ENCODE results near the gene KLHL29.
"Not testable (repeated sequence)": the region's sequence is repeated elsewhere in the genome, so short reads cannot be mapped to it uniquely, and the experiment has no call there.

KLHL29 gene

GRCh38 chr2:23390152-23390551 lies 5.2 kb downstream of the KLHL29 start:
- peak; percentile 84 for DNase-seq (ENCODE audit: low read depth)
- no peak overlapping the region for H3K4me3 ChIP-seq (ENCODE audit: low read depth, low read length)
- TF ChIP-seq MAX (IDR thresholded peaks at IDR 0.05; ENCODE audit: low read depth, low read length) (0 out of 2 replicates have a peak, but pooled peaks have one; percentile 32), POLR2A (IDR thresholded peaks at IDR 0.05; ENCODE audit: extremely low read depth, insufficient read length) (no peak), CTCF (IDR thresholded peaks at IDR 0.05; ENCODE audit: low read depth, low read length) (no peak), MYC (IDR thresholded peaks at IDR 0.05; ENCODE audit: low read depth, low read length) (0 out of 2 replicates have a peak, but pooled peaks have one; percentile 8)

GRCh38 chr2:23391237-23391736 lies 6.3 kb downstream of the KLHL29 start:
- DNase-seq (ENCODE audit: low read depth); H3K4me3 ChIP-seq (ENCODE audit: low read depth, low read length): not testable (repeated sequence)

- DNase-seq (ENCODE audit: low read depth): peak; percentile 17
- TF ChIP-seq MYC (IDR thresholded peaks at IDR 0.05; ENCODE audit: low read depth, low read length): no peak
- TF ChIP-seq POLR2A (IDR thresholded peaks at IDR 0.05; ENCODE audit: extremely low read depth, insufficient read length): no peak
- TF ChIP-seq CTCF (IDR thresholded peaks at IDR 0.05; ENCODE audit: low read depth, low read length): no peak
- TF ChIP-seq MAX (IDR thresholded peaks at IDR 0.05; ENCODE audit: low read depth, low read length): no peak
- no peak overlapping the region for H3K4me3 ChIP-seq (ENCODE audit: low read depth, low read length)
Measured at GRCh38 chr2:23393722-23394121, 8.7 kb downstream of the KLHL29 start.

- DNase-seq (ENCODE audit: low read depth): no peak
- TF ChIP-seq MAX (IDR thresholded peaks at IDR 0.05; ENCODE audit: low read depth, low read length) (no peak), CTCF (IDR thresholded peaks at IDR 0.05; ENCODE audit: low read depth, low read length) (no peak)
- no peak overlapping the region for H3K4me3 ChIP-seq (ENCODE audit: low read depth, low read length)
Measured at GRCh38 chr2:23394700-23395099, 9.7 kb downstream of the KLHL29 start.

- TF ChIP-seq MAX (IDR thresholded peaks at IDR 0.05; ENCODE audit: low read depth, low read length): no peak
- TF ChIP-seq POLR2A (IDR thresholded peaks at IDR 0.05; ENCODE audit: extremely low read depth, insufficient read length): no peak
- no peak for TF ChIP-seq MYC (IDR thresholded peaks at IDR 0.05; ENCODE audit: low read depth, low read length)
- no peak for TF ChIP-seq CTCF (IDR thresholded peaks at IDR 0.05; ENCODE audit: low read depth, low read length)
- no peak for DNase-seq (ENCODE audit: low read depth)
- no peak overlapping the region for H3K4me3 ChIP-seq (ENCODE audit: low read depth, low read length)
Measured at GRCh38 chr2:23397478-23397877, 12.5 kb downstream of the KLHL29 start.

GRCh38 chr2:23399674-23400261 lies 14.8 kb downstream of the KLHL29 start:
- no peak overlapping the region for H3K4me3 ChIP-seq (ENCODE audit: low read depth, low read length)
- DNase-seq (ENCODE audit: low read depth): peak; percentile 32
- TF ChIP-seq MAX (IDR thresholded peaks at IDR 0.05; ENCODE audit: low read depth, low read length) (no peak), CTCF (IDR thresholded peaks at IDR 0.05; ENCODE audit: low read depth, low read length) (no peak)

Measured in NB4 (cell line).